Suprapubic skin (tissue), 4 donors: Measurements from ENCODE around the gene WIPF2. TPM values are rescaled to one million over a fixed set of nuclear protein-coding genes. Genes with fewer than 3 reads are reported as not detected.
A peak's percentile ranks its signal among the peaks of the same experiment; 100 is the strongest.
"Not testable (repeated sequence)": the region's sequence is repeated elsewhere in the genome, so short reads cannot be mapped to it uniquely, and the experiment has no call there.

Experiments used
- DNase-seq, 2 donors: peaks; one replicate each; pipeline ENCODE4 v3.0.0-alpha.2; 2019; ENCODE audit warnings: low spot score in 2 of 2
- H3K27ac ChIP-seq: fragments of 200-600 bp; sonication (generic); one replicate; pipeline ENCODE4 v1.5.1; 2019
- H3K27me3 ChIP-seq: fragments of 200-600 bp; sonication (generic); one replicate; pipeline ENCODE4 v1.5.1; 2019
- H3K36me3 ChIP-seq: fragments of 200-600 bp; sonication (generic); one replicate; pipeline ENCODE4 v1.5.1; 2019
- H3K4me1 ChIP-seq: fragments of 200-600 bp; sonication (generic); one replicate; pipeline ENCODE4 v1.5.1; 2019
- H3K4me3 ChIP-seq: fragments of 200-600 bp; sonication (generic); one replicate; pipeline ENCODE4 v1.5.1; 2019; ENCODE audit warnings: mild to moderate bottlenecking
- H3K9me3 ChIP-seq: fragments of 200-600 bp; sonication (generic); one replicate; pipeline ENCODE4 v1.5.1; 2019
- CTCF ChIP-seq, 2 donors: fragments of 200-600 bp in 1 of 2; fragments of 450-650 bp in 1 of 2; sonication (generic) in 1 of 2; IDR thresholded peaks; one replicate each; pipeline ENCODE4 v1.5.1; 2016 to 2019; ENCODE audit warnings: antibody characterized with exemption in 2 of 2, mild to moderate bottlenecking in 1 of 2, moderate library complexity in 1 of 2
- EP300 ChIP-seq: sonication (generic); formaldehyde crosslinking; IDR thresholded peaks from one replicate; pipeline ENCODE4 v1.6.1; 2017; ENCODE audit warnings: antibody characterized with exemption
- POLR2A ChIP-seq, 2 donors: fragments of 450-650 bp; IDR thresholded peaks; one replicate each; pipeline ENCODE4 v1.6.1; 2017; ENCODE audit warnings: antibody characterized with exemption in 2 of 2, mild to moderate bottlenecking in 2 of 2, moderate library complexity in 2 of 2
- POLR2AphosphoS5 ChIP-seq, 3 donors: sonication (generic); formaldehyde crosslinking; IDR thresholded peaks; one replicate each; pipeline ENCODE4 v1.6.1; 2017; ENCODE audit warnings: antibody characterized with exemption in 3 of 3
- WGBS: methylation state at CpG from one replicate; pipeline ENCODE4 v1.1.5; 2018; 5-methylcytosine and 5-hydroxymethylcytosine counted together
- total RNA-seq, 4 donors: library from RNA; depleted of rRNA; stranded (reverse); fragments of >200 nt; gene quantifications; one replicate each; pipeline ENCODE4 v1.1.0, GENCODE V29; 2016

WIPF2 gene
- total RNA-seq, 4 donors from 2014 or later: 18.2 to 25.5 (median 21.6) TPM

- Histone ChIP-seq H3K27me3 (no peaks in the 10 kb centered on the region), H3K9me3 (no peaks in the 10 kb centered on the region), H3K4me1 (no peaks in the 10 kb centered on the region), H3K36me3 (no peaks in the 10 kb centered on the region), H3K27ac (no peak overlapping the region), H3K4me3 (no peak overlapping the region)
- 73% methylated on average over 2 of the region's 2 CpGs for WGBS
- TF ChIP-seq POLR2AphosphoS5 (IDR thresholded peaks at IDR 0.05) (no peak), EP300 (no peak), POLR2A (IDR thresholded peaks at IDR 0.05) (no peak), CTCF (IDR thresholded peaks at IDR 0.05) (no peak)
- no peak for DNase-seq
Measured at GRCh38 chr17:40209404-40210093, 9.6 kb upstream of the WIPF2 start.

GRCh38 chr17:40213914-40214313 lies 5.2 kb upstream of the WIPF2 start:
- not testable (repeated sequence) for H3K9me3 ChIP-seq, H3K27me3 ChIP-seq, DNase-seq, H3K4me3 ChIP-seq, H3K4me1 ChIP-seq, H3K36me3 ChIP-seq, H3K27ac ChIP-seq
- WGBS: 63% methylated on average over 6 of the region's 6 CpGs

- Histone ChIP-seq H3K9me3 (no peaks in the 10 kb centered on the region), H3K4me1 (peaks cover 20% of the 10 kb centered on the region), H3K27ac (peak overlapping the region; percentile 93), H3K36me3 (no peaks in the 10 kb centered on the region), H3K27me3 (no peaks in the 10 kb centered on the region), H3K4me3 (peak overlapping the region; percentile 62)
- TF ChIP-seq POLR2A (IDR thresholded peaks at IDR 0.05) (no peak), POLR2AphosphoS5 (IDR thresholded peaks at IDR 0.05) (no peak), EP300 (no peak), CTCF (IDR thresholded peaks at IDR 0.05) (no peak)
- 78% methylated on average over 7 of the region's 7 CpGs for WGBS
- no peak for DNase-seq
Measured at GRCh38 chr17:40218006-40218739, 931 bp upstream of the WIPF2 start.

- H3K4me3 ChIP-seq: peak overlapping the region; percentile 62
- H3K27ac ChIP-seq: peak overlapping the region; percentile 93
- H3K27me3 ChIP-seq: no peaks in the 10 kb centered on the region
- H3K4me1 ChIP-seq: peaks cover 25% of the 10 kb centered on the region
- WGBS: 2% methylated on average over 24 of the region's 24 CpGs
- no peaks in the 10 kb centered on the region for H3K36me3 ChIP-seq
- no peaks in the 10 kb centered on the region for H3K9me3 ChIP-seq
- peak in 1 of 2 donors; percentile 81 for DNase-seq
- TF ChIP-seq EP300 (no peak), CTCF (IDR thresholded peaks at IDR 0.05) (no peak), POLR2A (IDR thresholded peaks at IDR 0.05) (no peak), POLR2AphosphoS5 (IDR thresholded peaks at IDR 0.05) (no peak)
Measured at GRCh38 chr17:40219594-40220338, 662 bp downstream of the WIPF2 start.

- Histone ChIP-seq H3K9me3 (no peaks in the 10 kb centered on the region), H3K4me3 (no peak overlapping the region), H3K27ac (peak overlapping the region; percentile 59), H3K4me1 (peaks cover 38% of the 10 kb centered on the region), H3K36me3 (peaks cover 9% of the 10 kb centered on the region), H3K27me3 (no peaks in the 10 kb centered on the region)
- no peak for TF ChIP-seq EP300
- TF ChIP-seq CTCF (IDR thresholded peaks at IDR 0.05): no peak
- no peak for TF ChIP-seq POLR2A (IDR thresholded peaks at IDR 0.05)
- no peak for TF ChIP-seq POLR2AphosphoS5 (IDR thresholded peaks at IDR 0.05)
- no peak for DNase-seq
- 36% methylated on average over 5 of the region's 5 CpGs for WGBS
Measured at GRCh38 chr17:40224718-40225550, 5.8 kb downstream of the WIPF2 start.

GRCh38 chr17:40229146-40229545 lies 10.0 kb downstream of the WIPF2 start:
- WGBS: 97% methylated on average over 14 of the region's 14 CpGs
- not testable (repeated sequence) for H3K9me3 ChIP-seq, H3K27me3 ChIP-seq, DNase-seq, H3K4me3 ChIP-seq, H3K27ac ChIP-seq
- Histone ChIP-seq H3K36me3 (peaks cover 27% of the 10 kb centered on the region), H3K4me1 (peaks cover 20% of the 10 kb centered on the region)
